PC-3 (cell line): ENCODE results near the gene TEPSIN. TPM values are rescaled to one million over a fixed set of nuclear protein-coding genes. Genes with fewer than 3 reads are reported as not detected.

ENCODE experiments used
- ATAC-seq: fragments of 200-7000 bp; cut with Tn5 transposase; 2 replicates; pipeline ENCODE4 v1.9.1; 2020; ENCODE audit warnings: mild to moderate bottlenecking, moderate library complexity
- BruUV-seq: library from RNA; stranded (reverse); fragments of 400-500 nt; replicated peaks from 2 replicates; lab custom pipeline; 2021; lab: Mats Ljungman, UMichigan
- CTCF ChIA-PET: fragments of 300-600 bp; sonication (Branson Sonifier 250); formaldehyde crosslinking; loops from one replicate; lab custom pipeline; 2022; ENCODE audit warnings: antibody characterized with exemption; lab: Charles Lee
- POLR2A ChIA-PET: fragments of 300-600 bp; sonication (Branson Sonifier 250); formaldehyde crosslinking; loops from one replicate; lab custom pipeline; 2022; ENCODE audit warnings: antibody characterized with exemption; ENCODE audit not compliant: unreplicated experiment; lab: Charles Lee
- DNase-seq: peaks from one replicate; pipeline ENCODE4 v3.0.0-alpha.2; 2015
- H2AFZ ChIP-seq: fragments of 300-600 bp; sonication (generic); 2 replicates; pipeline ENCODE4 v1.6.0; 2016; ENCODE audit warnings: antibody characterized with exemption, low read length
- H3F3A ChIP-seq: fragments of 300-600 bp; sonication (generic); one replicate; pipeline ENCODE4 v1.6.0; 2017; ENCODE audit warnings: antibody characterized with exemption, low read length, control low read depth, mild to moderate bottlenecking; ENCODE audit not compliant: unreplicated experiment
- H3K27ac ChIP-seq: fragments of 300-600 bp; sonication (generic); 2 replicates; pipeline ENCODE4 v1.5.1; 2016; ENCODE audit warnings: mild to moderate bottlenecking, low read length
- H3K27me3 ChIP-seq: fragments of 300-600 bp; sonication (generic); 2 replicates; pipeline ENCODE4 v1.6.1; 2016; ENCODE audit warnings: low read length, mixed read lengths
- H3K36me3 ChIP-seq: fragments of 300-600 bp; sonication (generic); 2 replicates; pipeline ENCODE4 v1.6.1; 2016; ENCODE audit warnings: low read depth, mixed run types, low read length, mixed read lengths
- H3K4me1 ChIP-seq: fragments of 300-600 bp; sonication (generic); 2 replicates; pipeline ENCODE4 v1.5.1; 2016; ENCODE audit warnings: low read length; ENCODE audit not compliant: insufficient read depth
- H3K4me2 ChIP-seq: fragments of 300-600 bp; sonication (generic); 2 replicates; pipeline ENCODE4 v1.6.0; 2016; ENCODE audit warnings: low read length
- H3K4me3 ChIP-seq: fragments of 300-600 bp; sonication (generic); 2 replicates; pipeline ENCODE4 v1.5.1; 2016; ENCODE audit warnings: mild to moderate bottlenecking, low read length, mixed read lengths
- H3K79me2 ChIP-seq: fragments of 300-600 bp; sonication (generic); 2 replicates; pipeline ENCODE4 v1.6.1; 2017; ENCODE audit warnings: low read length, mixed read lengths
- H3K9ac ChIP-seq: fragments of 300-600 bp; sonication (generic); 2 replicates; pipeline ENCODE4 v1.6.0; 2016; ENCODE audit warnings: mild to moderate bottlenecking, low read length
- H3K9me2 ChIP-seq: fragments of 300-600 bp; sonication (generic); replicated peaks from 2 replicates; pipeline ENCODE4 v1.6.1; 2016; ENCODE audit warnings: mixed run types, low read length, mixed read lengths
- H3K9me3 ChIP-seq: fragments of 300-600 bp; sonication (generic); 2 replicates; pipeline ENCODE4 v1.6.1; 2016; ENCODE audit warnings: low read length, mixed read lengths
- H4K20me1 ChIP-seq: fragments of 300-600 bp; sonication (generic); 2 replicates; pipeline ENCODE4 v1.6.1; 2016; ENCODE audit warnings: low read length, mixed read lengths
- CTCF ChIP-seq: fragments of 300-600 bp; sonication (generic); conservative IDR thresholded peaks from 2 replicates; pipeline ENCODE4 v1.5.1; 2017; ENCODE audit warnings: antibody characterized with exemption, low read depth, mild to moderate bottlenecking, low read length
- EZH2 ChIP-seq: fragments of 300-600 bp; sonication (generic); IDR thresholded peaks from one replicate; pipeline ENCODE4 v1.6.1; 2017; ENCODE audit warnings: antibody characterized with exemption, mild to moderate bottlenecking, low read length; ENCODE audit not compliant: unreplicated experiment
- EZH2phosphoT487 ChIP-seq: fragments of 300-600 bp; sonication (generic); IDR thresholded peaks from 2 replicates; pipeline ENCODE4 v1.6.1; 2018; ENCODE audit warnings: mild to moderate bottlenecking, antibody characterized with exemption, low read length, borderline replicate concordance
- intact Hi-C: fragments of 100-400 bp; cut with micrococcal nuclease; formaldehyde crosslinking; loops from 2 replicates; pipeline ENCODE4 v1.9.0; 2023
- total RNA-seq: library from RNA; depleted of rRNA; stranded (reverse); fragments of >200 nt; gene quantifications from 2 replicates; pipeline ENCODE4 v1.2.3, GENCODE V29; 2014

Gene TEPSIN
- total RNA-seq, 1 experiment from 2014 or later = 28.8 TPM

- H2AFZ ChIP-seq = no peak overlapping the region
- no peaks in the 10 kb centered on the region for H3K79me2 ChIP-seq
- DNase-seq (no peak), ATAC-seq (no peak)
- intact Hi-C loops = no loop called here
- POLR2A ChIA-PET = no interaction called here
- H3K4me3 ChIP-seq = no peak overlapping the region
- H3K9ac ChIP-seq = no peak overlapping the region
- CTCF ChIA-PET = no interaction called here
- TF ChIP-seq EZH2phosphoT487 (no peak), CTCF (no peak), EZH2 (no peak)
- no peaks in the 10 kb centered on the region for H3K27me3 ChIP-seq
- BruUV-seq = no TSS peak
- no peak overlapping the region for H3K27ac ChIP-seq
- H3K9me2 ChIP-seq = no peaks in the 10 kb centered on the region
- no peaks in the 10 kb centered on the region for H3F3A ChIP-seq
- H4K20me1 ChIP-seq = no peaks in the 10 kb centered on the region
- H3K4me1 ChIP-seq = no peaks in the 10 kb centered on the region
- H3K9me3 ChIP-seq = no peaks in the 10 kb centered on the region
- no peaks in the 10 kb centered on the region; the same call in none of the 2 replicates for H3K36me3 ChIP-seq
- H3K4me2 ChIP-seq = no peak overlapping the region
Observed at GRCh38 chr17:81248649-81249048, 9.8 kb upstream of the TEPSIN start.

GRCh38 chr17:81247339-81247990, 8.6 kb upstream of the TEPSIN start:
- no peaks in the 10 kb centered on the region for H3K79me2 ChIP-seq
- H3K9me2 ChIP-seq = no peaks in the 10 kb centered on the region
- no peak overlapping the region for H2AFZ ChIP-seq
- H3K9me3 ChIP-seq = no peaks in the 10 kb centered on the region
- intact Hi-C loops = no loop called here
- ATAC-seq (no peak), DNase-seq (no peak)
- H3K36me3 ChIP-seq = no peaks in the 10 kb centered on the region; the same call in none of the 2 replicates
- no peaks in the 10 kb centered on the region for H3F3A ChIP-seq
- H3K4me3 ChIP-seq = no peak overlapping the region
- no peak overlapping the region for H3K27ac ChIP-seq
- ChIA-PET CTCF (no interaction called here), POLR2A (no interaction called here)
- H4K20me1 ChIP-seq = no peaks in the 10 kb centered on the region
- H3K27me3 ChIP-seq = no peaks in the 10 kb centered on the region
- no peak overlapping the region for H3K4me2 ChIP-seq
- TF ChIP-seq EZH2phosphoT487 (no peak), CTCF (no peak), EZH2 (no peak)
- no peaks in the 10 kb centered on the region for H3K4me1 ChIP-seq
- H3K9ac ChIP-seq = no peak overlapping the region
- no TSS peak for BruUV-seq

GRCh38 chr17:81246679-81247338, 8.0 kb upstream of the TEPSIN start:
- Histone ChIP-seq H3K4me1 (no peaks in the 10 kb centered on the region), H3K79me2 (0 out of 2 replicates have a peak, but pooled peaks cover 2% of the 10 kb centered on the region), H4K20me1 (no peaks in the 10 kb centered on the region), H3K27me3 (no peaks in the 10 kb centered on the region), H3K9me2 (no peaks in the 10 kb centered on the region), H3K9me3 (no peaks in the 10 kb centered on the region), H3K36me3 (no peaks in the 10 kb centered on the region; the same call in none of the 2 replicates), H3K4me3 (no peak overlapping the region), H3K4me2 (no peak overlapping the region), H3K27ac (no peak overlapping the region), H2AFZ (no peak overlapping the region), H3F3A (no peaks in the 10 kb centered on the region), H3K9ac (no peak overlapping the region)
- no peak for TF ChIP-seq CTCF
- no peak for TF ChIP-seq EZH2phosphoT487
- no peak for TF ChIP-seq EZH2
- CTCF ChIA-PET = no interaction called here
- no peak for ATAC-seq
- intact Hi-C loops = no loop called here
- BruUV-seq = TSS peak; percentile 10
- no peak for DNase-seq
- POLR2A ChIA-PET = no interaction called here
